ENCODE data around the gene PDE6A. TPM values are rescaled to one million over a fixed set of nuclear protein-coding genes. Genes with fewer than 3 reads are reported as not detected.

The PDE6A gene
- total and polyA plus RNA-seq, 9 of the 15 experiments (the other 6 are each of a cell fraction or from before 2014, with no cell fraction given): 0.01 to 0.04 (median 0.01) TPM; not detected in 6

DNA sequence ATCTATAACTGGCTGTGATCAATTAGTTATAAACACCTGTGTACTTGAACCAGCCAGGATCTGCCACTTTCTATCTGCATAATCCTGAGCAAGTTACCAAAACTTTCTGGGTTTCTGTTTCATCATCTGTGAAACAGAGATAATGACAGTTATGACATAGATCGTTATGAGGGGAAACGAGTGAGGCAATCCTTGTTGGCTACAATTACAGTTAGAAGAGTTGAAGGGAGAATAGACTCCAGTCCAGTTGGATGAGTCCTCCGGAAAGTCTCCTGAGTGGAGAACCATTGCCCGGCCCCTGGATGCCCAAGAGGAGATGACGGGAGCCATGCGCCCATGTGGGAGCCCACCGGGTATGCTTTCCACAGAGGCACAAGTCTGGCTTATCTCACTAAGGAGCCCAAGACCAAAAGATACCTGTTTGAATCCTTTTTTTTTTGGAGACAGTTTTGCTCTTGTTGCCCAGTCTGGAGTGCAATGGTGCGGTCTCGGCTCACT, 4.5 kb downstream of the PDE6A start (continued):
- TF ChIP-seq CBX5 (IDR thresholded peaks at IDR 0.05; ENCODE audit: borderline replicate concordance, low read depth) (no peak), ZC3H11A (IDR thresholded peaks at IDR 0.05; ENCODE audit: low read depth, low read length) (no peak), KLF6 (CRISPR knock-in tag; IDR thresholded peaks at IDR 0.05; ENCODE audit: borderline replicate concordance) (no peak; the same call in 1 of the 2 replicates), MEF2D (tag; conservative IDR thresholded peaks at IDR 0.05; ENCODE audit: low read depth) (no peak), STAT5B (CRISPR knock-in tag; IDR thresholded peaks at IDR 0.05) (no peak), SRSF1 (IDR thresholded peaks at IDR 0.05; ENCODE audit: low read depth, low read length) (no peak), ZBTB1 (CRISPR knock-in tag; IDR thresholded peaks at IDR 0.05; ENCODE audit: borderline replicate concordance, low read depth) (no peak), YBX1 (IDR thresholded peaks at IDR 0.05) (no peak), GABPB1 (CRISPR knock-in tag; IDR thresholded peaks at IDR 0.05) (no peak), ZNF12 (CRISPR knock-in tag; IDR thresholded peaks at IDR 0.05) (no peak), NFIX (CRISPR knock-in tag; IDR thresholded peaks at IDR 0.05; ENCODE audit: low read depth) (no peak), SMARCC2 (IDR thresholded peaks at IDR 0.05; ENCODE audit: low read depth) (peak; percentile 60; the same call in 1 of the 2 replicates), NEUROD1 (IDR thresholded peaks at IDR 0.05; ENCODE audit: borderline replicate concordance, low read depth, low read length, partially characterized antibody) (peak; percentile 55), ZFP1 (CRISPR knock-in tag; IDR thresholded peaks at IDR 0.05) (no peak), SAFB (IDR thresholded peaks at IDR 0.05; ENCODE audit: borderline replicate concordance, low read depth, low read length) (no peak), ARID2 (IDR thresholded peaks at IDR 0.05) (no peak), ZNF165 (CRISPR knock-in tag; IDR thresholded peaks at IDR 0.05; ENCODE audit: borderline replicate concordance) (no peak), JUNB (CRISPR knock-in tag; conservative IDR thresholded peaks at IDR 0.05) (no peak), ZNF232 (CRISPR knock-in tag; IDR thresholded peaks at IDR 0.05) (no peak), ESRRA (IDR thresholded peaks at IDR 0.05; ENCODE audit: borderline replicate concordance, low read depth) (peak; percentile 71; the same call in 1 of the 2 replicates), USF2 (CRISPR knock-in tag; IDR thresholded peaks at IDR 0.05) (no peak), JUND (IDR thresholded peaks at IDR 0.05; ENCODE audit: borderline replicate concordance, low read depth, low read length) (peak; percentile 91), JUND (tag; IDR thresholded peaks at IDR 0.05; ENCODE audit: borderline replicate concordance, low read depth, low read length) (peak; percentile 90; the same call in 1 of the 3 replicates), MCM5 (IDR thresholded peaks at IDR 0.05; ENCODE audit: low read depth) (no peak), POLR2H (tag; IDR thresholded peaks at IDR 0.05; ENCODE audit: low read depth) (peak; percentile 74), MXI1 (IDR thresholded peaks at IDR 0.05; ENCODE audit: low read depth, low read length) (no peak)
- TF ChIP-seq, protein P1, sequence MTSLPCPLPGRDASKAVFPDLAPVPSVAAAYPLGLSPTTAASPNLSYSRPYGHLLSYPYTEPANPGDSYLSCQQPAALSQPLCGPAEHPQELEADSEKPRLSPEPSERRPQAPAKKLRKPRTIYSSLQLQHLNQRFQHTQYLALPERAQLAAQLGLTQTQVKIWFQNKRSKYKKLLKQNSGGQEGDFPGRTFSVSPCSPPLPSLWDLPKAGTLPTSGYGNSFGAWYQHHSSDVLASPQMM (CRISPR knock-in tag; IDR thresholded peaks at IDR 0.05): no peak
- TF ChIP-seq, protein P2, sequence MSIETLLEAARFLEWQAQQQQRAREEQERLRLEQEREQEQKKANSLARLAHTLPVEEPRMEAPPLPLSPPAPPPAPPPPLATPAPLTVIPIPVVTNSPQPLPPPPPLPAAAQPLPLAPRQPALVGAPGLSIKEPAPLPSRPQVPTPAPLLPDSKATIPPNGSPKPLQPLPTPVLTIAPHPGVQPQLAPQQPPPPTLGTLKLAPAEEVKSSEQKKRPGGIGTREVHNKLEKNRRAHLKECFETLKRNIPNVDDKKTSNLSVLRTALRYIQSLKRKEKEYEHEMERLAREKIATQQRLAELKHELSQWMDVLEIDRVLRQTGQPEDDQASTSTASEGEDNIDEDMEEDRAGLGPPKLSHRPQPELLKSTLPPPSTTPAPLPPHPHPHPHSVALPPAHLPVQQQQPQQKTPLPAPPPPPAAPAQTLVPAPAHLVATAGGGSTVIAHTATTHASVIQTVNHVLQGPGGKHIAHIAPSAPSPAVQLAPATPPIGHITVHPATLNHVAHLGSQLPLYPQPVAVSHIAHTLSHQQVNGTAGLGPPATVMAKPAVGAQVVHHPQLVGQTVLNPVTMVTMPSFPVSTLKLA (conservative IDR thresholded peaks at IDR 0.05): no peak; a peak in 1 of 4 replicates
